GM21825 (cell line): ENCODE results near the gene SULT6B1.
"Not testable (repeated sequence)": the region's sequence is repeated elsewhere in the genome, so short reads cannot be mapped to it uniquely, and the experiment has no call there.

Source experiments
- ATAC-seq: cut with Tn5 transposase; IDR thresholded peaks from one replicate; pipeline ENCODE4 v1.9.1; 2021; ENCODE audit warnings: mild to moderate bottlenecking, moderate library complexity; ENCODE audit not compliant: unreplicated experiment

SULT6B1 gene

DNA sequence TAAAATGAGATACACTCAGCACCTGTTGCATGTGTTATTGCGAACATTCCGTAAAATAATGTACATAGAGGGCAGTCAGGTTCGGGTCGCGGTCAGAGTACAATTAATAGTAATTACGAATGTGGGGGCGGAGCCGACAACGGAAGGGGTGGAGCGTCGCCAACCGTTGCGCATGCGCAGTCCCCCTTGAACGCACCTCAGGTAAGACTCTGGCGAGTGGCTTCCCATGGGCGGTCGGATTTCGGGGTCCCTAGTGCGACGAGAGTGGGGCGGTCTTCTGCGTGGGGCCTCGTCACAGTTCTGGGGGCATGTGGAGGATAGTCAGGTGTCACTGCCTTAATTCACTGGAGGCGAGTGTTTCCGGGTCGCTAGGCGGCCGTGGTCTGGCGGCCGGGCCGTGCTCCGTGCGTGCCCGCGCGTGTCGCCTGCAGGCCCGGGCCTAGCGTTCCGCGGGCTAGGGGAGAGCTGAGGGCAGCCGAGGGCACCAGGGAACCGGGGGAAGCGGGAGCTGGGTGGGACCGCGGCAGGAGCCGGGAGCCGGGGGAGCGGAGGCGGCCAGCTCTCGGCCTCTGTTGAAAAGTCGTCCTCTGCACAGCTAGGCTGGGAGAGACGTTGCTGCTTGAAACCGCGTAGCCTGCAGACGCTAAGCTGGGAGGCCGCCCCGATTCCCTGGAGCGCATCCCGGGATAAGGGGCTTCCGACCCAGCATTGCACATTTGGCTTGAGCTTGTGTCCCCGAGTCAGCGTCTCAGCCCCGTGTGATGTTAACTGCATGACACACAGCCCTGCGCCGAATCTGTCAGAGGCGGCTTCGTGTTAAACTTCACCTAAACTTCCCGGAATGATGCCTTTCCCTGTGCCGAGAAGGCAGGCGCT lies 8.1 kb upstream of the SULT6B1 start, which contains the start of gene CEBPZOS:
Gene CEBPZOS, plus strand, starts transcription at position 177 of the 876 bp plus-strand sequence. CDS start 3,209 bp downstream, outside the sequence.
- peak; percentile 67 for ATAC-seq

DNA sequence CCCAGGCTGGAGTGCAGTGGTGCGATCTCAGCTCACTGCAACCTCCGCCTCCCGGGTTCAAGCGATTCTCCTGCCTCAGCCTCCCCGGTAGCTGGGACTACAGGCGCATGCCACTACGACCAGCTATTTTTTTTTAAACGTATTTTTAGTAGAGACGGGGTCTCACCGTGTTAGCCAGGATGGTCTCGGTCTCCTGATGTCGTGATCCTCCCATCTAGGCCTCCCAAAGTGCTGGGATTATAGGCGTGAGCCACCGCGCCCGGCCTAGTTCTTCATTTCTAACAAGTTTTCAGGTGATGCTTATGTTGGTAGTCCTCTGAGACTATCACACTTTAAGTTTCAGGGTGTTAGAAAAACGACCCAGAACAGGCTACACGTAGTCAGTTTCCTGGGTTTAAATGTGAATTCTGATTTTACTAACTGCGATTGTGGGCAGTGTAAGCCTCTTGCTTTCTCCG lies 7.4 kb upstream of the SULT6B1 start:
- not testable (repeated sequence) for ATAC-seq

DNA sequence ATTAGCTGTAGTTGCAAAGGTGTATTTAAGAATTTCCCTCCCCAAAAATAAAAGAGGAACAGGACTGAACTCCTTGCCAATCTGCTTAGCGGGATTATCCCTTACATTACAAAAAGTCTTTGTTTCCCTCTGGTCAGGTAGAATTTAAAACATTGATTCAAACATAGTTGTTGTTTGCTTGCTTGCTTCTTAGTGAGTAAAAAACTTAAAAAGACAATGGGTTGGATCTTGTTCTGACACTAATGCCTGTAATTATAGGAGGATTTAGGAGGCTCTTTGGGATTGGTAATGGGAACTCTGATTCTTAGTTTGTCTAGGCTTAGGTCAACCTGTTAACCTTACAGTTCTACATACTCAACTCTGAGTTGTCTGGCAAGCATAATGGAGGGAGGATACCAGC lies 4.1 kb upstream of the SULT6B1 start:
- no peak for ATAC-seq

DNA sequence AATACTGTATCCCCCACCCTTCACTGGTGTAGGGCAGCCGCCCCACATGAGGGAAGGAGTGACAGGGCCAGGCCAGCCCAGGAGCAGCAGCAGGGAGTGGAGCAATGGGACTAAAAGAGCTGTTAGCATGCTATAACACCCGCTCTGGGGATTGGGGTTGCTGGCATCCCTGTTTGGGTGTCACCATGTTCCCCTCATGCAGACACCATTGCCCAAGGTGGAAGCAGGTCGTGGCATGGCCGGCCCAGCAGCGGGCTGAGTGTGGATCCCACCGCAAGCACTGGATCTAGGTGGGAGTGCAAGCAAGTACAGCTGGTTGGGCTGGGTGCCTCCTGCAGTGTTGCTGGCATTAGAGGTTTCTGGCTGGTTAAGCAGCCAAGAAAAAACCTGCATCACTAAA lies 3.3 kb upstream of the SULT6B1 start:
- no peak for ATAC-seq

DNA sequence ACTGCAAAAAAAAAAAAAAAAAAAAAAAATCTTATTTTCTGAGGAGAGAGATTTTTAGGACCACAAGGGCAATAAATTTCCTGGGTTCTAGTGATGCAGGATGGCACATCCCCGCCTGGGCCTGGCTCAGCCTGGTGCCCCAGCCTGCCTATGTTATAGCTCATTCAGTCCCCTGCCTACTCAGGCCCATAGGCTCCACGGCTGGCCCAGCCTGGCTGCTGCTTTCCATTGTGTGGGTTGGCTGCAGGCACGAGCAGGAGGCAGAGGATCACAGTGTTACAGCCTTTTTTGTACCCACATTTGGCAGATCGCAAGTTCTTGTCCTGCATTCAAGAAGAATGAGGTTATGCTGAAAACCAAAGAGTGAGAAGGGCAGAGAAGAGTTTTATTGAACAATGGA lies 2.8 kb upstream of the SULT6B1 start:
- no peak for ATAC-seq

DNA sequence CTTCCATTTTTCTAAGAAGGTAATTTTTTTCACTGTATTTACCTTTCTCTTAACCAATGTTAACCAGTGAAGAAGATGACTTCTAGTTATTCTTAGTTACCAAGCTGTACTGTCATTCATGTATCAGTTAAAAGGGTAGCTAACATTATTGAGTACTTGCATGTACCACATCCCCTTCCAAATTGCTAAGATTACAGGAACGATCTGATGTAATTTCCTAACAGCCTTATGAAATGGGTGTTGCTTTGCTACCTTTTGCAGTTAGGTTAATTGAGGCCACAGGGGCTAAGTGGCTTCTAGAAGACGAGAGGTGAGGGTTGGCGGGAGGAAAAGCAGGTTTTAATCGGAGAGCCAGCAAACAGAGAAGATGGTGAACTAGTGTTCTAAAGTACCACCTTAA lies 1.8 kb upstream of the SULT6B1 start:
- no peak for ATAC-seq

DNA sequence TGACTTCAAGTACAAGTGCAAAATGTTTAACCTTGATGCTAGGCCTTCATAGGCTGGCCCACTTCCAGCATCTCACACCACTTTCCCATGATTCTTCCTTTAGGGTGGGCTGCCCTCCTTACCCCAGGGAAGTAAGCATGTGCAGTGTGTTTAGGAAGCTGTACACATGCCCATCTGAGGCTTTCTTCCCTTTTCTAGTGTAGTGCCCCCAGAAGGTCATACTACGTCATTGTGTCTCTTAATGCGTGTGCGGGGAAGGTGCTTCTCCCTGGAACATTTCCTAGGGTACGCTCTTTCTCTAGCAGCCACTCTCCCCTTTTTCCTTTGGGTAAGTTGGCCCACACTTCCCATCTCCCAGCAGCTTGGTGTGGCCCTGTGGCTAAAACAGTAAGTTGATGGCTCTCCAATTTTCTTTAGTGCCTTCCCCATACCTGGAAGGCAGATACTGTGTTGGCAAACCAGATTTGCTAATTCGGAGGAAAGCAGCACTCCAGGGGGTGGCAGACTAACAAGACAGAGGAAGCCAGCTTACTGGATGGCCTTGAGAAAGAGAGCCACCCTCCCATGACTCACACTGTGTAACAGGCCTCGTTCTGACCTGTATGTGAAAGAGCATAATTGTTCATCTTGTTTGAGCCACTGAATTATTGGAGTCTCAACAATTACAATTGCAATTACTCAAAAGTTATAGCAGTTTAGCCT lies 1.1 kb upstream of the SULT6B1 start:
- no peak for ATAC-seq

DNA sequence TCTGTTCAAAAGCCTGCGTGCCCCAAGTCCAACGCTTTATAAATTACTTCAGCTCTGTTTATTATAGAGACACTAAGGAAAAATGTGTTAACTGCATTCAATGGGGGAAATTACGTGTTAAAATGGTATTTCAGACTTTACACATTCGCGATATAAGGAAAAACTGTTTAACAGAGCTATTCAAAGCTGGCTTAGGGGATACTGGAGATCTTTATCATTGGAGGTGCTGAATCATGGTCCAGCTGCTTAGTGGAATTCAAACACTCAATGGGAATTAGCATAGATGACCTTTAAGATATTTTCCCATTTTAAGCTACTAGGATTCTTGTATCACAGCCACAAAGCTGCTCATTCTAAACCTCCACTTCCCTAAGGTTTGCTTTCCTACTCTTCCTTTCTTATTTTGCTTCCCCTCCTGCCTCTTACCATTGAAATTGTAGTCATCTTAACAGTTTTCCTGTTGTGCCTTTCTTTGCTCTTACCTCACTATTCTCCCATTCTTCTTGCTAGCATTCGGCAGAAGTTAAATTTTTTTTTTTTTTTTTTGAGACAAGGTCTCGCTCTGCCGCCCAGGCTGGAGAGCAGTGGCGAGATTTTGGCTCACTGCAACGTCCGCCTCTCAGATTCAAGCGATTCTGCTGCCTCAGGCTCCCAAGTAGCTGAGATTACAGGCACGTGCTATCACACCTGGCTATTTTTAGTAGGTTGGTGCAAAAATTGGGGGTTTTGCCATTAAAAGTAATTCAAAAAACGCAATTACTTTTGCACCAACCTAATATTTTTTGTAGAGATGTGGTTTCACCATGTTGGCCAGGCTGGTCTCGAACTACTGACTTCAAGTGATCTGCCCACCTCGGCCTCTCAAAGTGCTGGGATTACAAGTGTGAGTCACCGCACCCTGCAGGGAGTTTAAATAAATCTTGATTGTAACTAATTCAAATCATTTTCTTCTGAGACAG lies 6.5 kb downstream of the SULT6B1 start:
- no peak for ATAC-seq

DNA sequence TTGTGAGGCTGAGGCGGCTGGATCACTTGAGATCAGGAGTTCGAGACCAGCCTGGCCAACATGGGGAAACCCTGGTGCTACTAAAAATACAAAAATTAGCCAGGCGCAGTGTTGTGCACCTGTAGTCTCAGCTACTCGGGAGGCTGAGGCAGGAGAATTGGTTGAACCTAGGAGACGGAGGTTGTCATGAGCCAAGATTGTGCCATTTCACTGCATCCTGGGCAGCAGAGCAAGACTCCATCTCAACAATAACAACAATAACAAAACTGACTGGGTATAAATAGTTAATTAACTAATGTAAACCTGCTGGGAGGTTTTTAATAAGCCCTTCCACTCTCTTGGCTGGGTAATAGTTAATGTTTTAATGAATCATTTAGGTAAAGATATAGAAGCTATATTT lies 7.8 kb downstream of the SULT6B1 start:
- no peak for ATAC-seq

DNA sequence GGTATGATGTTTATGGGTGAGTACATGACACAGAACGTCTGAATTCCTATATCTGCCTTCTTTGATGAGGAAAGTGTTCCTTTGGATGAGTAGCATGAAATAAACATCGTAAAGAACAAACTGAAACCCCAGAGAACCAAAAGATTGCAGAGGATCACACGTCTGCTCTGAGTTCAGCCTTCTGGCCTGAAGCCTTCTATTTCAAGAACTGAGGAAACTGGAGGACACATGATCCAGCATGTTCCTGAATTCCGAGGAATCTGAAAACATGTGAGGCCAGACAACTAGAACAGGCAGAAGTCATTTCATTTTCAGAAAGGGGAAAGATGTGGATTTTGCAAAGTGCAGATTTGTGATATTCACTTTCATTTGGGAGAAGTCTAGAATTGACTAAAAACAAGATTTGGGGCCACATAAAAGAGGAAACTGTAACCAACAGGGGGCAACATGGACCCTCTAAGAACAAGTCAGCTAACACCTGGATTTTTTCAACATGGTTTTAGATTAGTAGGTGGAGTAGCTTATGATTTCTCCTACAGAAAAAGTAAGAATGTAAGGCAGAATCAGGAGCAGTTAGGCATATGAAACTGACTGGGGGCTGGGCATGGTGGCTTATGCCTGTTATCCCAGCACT lies 8.3 kb downstream of the SULT6B1 start:
- no peak for ATAC-seq

DNA sequence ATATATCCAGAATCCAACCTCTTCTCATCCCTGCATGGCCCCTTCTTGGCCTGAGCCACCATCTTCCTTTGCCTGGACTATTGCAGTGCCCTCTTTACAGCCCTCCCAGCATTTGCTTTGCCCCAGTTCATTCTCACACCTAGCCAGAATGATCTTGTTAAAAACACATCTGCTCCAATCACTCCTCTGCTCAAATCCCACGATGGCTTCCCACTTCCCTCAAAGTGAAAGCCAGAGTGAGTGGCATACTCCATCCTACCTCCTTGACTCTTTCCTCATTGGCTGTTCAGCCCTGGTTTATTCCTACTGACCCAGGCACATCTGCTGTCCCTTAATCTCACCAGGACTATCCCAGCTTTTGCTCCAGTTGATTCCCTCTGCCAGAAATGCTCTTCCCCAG lies 14.7 kb downstream of the SULT6B1 start:
- ATAC-seq = no peak

DNA sequence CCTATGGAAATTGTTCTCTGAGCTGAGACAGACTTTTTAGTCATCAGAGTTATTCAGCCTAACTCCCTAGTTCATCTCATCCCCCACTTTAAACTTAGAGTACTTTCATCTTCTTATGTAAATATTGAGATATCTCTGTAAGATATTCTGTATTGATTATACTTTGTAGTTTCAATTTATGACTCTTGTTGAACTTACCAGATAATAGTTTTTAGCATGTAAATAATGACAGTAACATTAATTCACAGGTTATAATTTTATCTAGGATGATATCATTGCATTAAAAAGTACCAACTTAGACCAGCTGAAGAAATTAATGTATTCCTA lies 16.9 kb downstream of the SULT6B1 start:
- no peak for ATAC-seq

DNA sequence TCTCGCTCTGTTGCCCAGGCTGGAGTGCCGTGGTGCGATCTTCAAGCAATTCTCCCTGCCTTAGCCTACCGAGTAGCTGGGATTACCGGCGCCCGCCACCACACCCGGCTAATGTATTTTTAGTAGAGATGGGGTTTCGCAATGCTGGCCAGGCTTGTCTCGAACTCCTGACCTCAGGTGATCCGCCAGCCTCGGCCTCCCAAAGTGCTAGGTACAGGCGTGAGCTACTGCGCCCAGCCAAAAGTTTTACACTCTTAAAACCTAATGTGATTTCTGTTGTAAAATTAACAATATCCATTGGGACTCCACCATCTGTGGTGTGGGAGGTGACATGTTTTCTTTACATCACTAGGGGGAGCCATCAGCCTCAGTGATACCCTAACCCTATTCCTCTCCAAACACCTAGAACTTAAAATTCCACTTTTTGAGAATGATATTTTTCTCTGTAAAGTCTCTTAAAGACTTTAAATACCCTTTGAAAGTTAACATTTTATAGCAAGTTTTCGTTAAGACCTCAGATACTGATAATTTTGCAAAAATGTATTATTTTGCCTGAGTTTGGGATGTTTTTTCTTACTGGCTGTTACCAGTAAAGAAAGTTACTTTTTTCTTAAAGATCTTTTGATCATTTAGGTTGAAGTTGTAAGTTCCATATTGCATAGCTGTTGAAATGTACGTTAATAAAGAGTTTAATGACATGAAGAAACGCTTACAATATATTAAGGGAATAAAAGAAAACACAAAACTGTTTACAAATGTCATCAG lies 20.1 kb downstream of the SULT6B1 start:
- no peak for ATAC-seq

DNA sequence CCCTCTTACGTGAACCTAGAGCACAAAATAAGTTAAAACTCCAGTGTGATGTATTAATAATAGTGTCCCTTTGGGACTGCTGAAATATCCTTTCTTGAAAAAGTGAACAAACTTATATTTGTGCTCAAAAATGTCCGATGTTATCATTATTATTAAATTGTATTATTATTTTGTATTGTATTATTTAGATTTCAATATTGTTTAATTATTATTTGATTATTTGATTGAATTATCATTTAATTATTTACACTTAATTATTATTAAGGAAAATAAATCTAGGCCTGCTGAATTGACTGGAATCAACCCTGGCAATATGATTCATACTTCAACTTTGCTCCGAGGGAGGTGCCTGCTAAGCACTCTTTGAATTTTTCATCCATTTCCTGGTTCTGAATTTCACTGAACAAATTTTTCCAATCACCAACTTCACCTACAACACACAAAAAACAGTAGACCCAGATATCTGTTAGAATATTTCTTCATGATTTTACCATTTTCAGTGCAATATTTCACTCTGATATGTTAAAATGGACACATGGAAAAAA lies 20.8 kb downstream of the SULT6B1 start:
- no peak for ATAC-seq

DNA sequence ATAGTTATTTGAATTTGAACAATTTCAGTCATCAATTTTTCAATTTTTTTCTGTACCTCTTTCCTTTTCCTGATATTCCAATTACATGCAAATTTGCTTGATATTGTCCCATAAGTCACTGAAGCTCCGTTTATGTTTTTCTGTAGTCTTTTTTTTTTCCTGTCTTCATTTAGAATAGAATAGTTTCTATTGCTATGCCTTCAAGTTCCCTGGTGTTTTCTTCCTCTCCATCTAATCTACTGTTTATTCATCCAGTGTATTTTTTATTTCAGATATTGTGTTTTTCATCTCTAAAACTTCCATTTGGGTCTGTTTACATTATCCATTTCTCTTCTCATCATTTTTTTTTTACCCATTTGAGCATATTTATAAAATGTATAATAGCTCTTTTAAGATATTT lies 23.7 kb downstream of the SULT6B1 start:
- ATAC-seq = no peak

DNA sequence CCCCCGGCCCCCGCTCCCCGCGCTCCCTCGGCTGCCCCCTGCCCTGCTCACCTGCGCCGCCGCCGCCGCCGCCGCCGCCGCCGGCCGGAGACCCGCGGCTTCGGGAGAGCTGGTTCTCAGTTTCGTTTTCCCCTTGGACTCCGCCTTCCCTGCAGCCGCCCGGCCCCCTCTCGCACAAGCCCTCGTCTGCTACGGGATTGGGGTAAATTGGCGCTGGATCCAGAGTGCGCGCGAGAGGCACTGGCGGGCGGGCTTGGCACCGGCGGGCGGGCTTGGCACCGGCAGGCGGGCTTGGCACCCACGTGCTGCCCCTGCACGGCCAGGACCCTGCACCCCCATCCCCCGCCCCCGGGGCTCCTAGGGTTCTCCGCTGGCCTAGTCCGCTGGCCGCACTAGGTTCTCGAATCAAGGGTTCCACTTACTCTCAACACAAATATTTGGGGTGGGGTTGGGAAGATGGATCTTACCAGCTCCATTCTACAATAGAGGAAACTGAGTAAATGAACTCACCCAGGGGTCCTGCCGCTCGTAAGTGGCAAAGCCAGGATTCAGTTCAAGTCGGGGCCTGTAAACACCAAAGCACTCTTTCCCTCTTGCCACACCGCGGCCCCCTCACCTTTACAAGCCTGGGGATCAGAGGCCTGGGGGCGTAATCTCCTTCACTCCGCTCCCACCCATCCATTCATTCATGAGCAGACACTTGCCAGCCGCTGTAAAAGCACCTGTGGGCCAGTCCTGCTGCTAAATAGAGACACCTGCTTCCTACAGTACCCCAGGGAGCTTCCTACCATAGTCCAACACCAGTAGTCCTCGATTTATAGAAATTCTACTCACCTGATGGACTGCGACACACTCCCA lies 31.4 kb downstream of the SULT6B1 start, which contains the start of gene EIF2AK2:
Gene EIF2AK2, minus strand, starts transcription at position 124 of the 858 bp plus-strand sequence. CDS start 9,174 bp downstream, outside the sequence.
- peak; percentile 85 for ATAC-seq

DNA sequence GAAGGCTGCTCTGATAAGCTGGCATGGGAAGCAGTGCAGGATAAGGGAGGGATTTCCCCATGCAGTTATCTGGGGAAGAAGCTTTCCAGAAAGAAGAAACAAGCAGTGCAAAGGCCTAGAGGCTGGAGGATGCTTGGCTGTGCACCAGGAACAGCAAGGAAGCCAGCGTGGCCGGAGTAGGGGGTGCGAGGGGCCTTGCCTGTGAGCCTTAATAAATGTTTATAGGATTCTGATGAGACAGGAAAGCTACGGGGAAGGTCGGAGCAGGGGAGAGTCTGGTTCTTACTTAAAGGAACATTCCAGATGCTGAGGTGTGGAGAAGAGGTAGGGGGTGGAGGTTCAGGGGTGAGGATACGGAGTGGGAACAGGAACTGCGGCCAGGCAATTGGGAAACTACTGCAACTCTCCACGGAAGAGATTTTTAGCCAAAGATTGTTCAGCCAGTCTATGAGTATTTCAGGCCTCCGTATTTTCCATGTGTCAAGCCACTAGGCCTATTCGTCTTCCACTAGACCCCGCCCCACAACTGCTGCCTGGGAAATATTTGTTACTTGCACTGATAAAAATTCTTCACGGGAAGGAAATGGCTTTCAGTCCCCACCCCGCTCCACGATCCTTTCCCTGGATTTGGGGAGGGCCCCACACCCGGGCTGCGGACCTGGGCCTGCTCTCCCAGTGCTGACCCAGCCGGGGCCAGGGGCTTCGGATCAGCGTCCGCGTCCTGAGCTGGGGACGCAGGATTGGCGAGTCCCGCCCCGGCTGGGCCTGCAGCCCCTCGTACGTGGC lies 32.2 kb downstream of the SULT6B1 start:
- peak; percentile 18 for ATAC-seq

DNA sequence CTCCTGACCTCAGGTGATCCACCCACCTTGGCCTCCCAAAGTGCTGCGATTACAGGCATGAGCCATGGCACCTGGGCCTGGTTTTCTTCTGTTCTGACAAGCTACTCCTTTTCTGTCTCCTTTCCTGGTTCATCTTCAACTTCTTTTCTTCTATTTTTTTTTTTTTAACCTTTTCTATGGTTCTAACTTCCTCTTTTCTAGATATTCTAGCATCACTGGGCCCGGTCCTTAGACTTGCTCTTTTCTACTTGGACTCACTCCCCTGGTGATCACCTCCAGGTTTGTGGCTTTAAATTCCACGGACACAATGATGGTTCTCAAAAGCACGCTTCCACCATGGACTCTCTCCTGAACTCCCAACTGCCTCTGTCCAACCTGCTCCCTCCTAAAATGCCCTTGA lies 33.7 kb downstream of the SULT6B1 start:
- ATAC-seq = no peak
